H9 (cell line): ENCODE measurements around the gene KLHL2. TPM values are rescaled to one million over a fixed set of nuclear protein-coding genes. Genes with fewer than 3 reads are reported as not detected.

Experiments used
- DNase-seq: peaks from one replicate; pipeline ENCODE4 v3.0.0-alpha.2; 2017
- H2AFZ ChIP-seq: one replicate; pipeline ENCODE4 v1.6.1; 2013; ENCODE audit warnings: mild to moderate bottlenecking, low read length, control low read depth, moderate library complexity
- H2AK5ac ChIP-seq: 2 replicates; pipeline ENCODE4 v1.6.1; 2013; ENCODE audit warnings: low read length, control low read depth, mixed read lengths; ENCODE audit not compliant: insufficient read length
- H2BK120ac ChIP-seq: one replicate; pipeline ENCODE4 v1.6.1; 2013; ENCODE audit warnings: low read depth, mild to moderate bottlenecking, low read length, control low read depth, inconsistent platforms; ENCODE audit not compliant: poor library complexity, severe bottlenecking
- H2BK12ac ChIP-seq: 2 replicates; pipeline ENCODE4 v1.6.1; 2013; ENCODE audit warnings: low read length, control low read depth, mixed read lengths, low read depth; ENCODE audit not compliant: insufficient read length
- H2BK15ac ChIP-seq: 2 replicates; pipeline ENCODE4 v1.6.1; 2013; ENCODE audit warnings: low read depth, low read length, control low read depth
- H2BK20ac ChIP-seq: one replicate; pipeline ENCODE4 v1.6.1; 2013; ENCODE audit warnings: low read depth, mild to moderate bottlenecking, low read length, control low read depth, inconsistent platforms; ENCODE audit not compliant: poor library complexity, severe bottlenecking
- H2BK5ac ChIP-seq: 2 replicates; pipeline ENCODE4 v1.6.1; 2013; ENCODE audit warnings: low read length, control low read depth, mixed read lengths; ENCODE audit not compliant: insufficient read length
- H3K14ac ChIP-seq: 2 replicates; pipeline ENCODE4 v1.6.1; 2013; ENCODE audit warnings: low read length, control low read depth; ENCODE audit not compliant: insufficient read depth
- H3K18ac ChIP-seq: 2 replicates; pipeline ENCODE4 v1.6.1; 2013; ENCODE audit warnings: low read depth, mild to moderate bottlenecking, mixed read lengths, low read length, control low read depth; ENCODE audit not compliant: insufficient read length
- H3K23ac ChIP-seq: 2 replicates; pipeline ENCODE4 v1.6.1; 2013; ENCODE audit warnings: low read length, control low read depth, mixed read lengths, low read depth; ENCODE audit not compliant: insufficient read length
- H3K23me2 ChIP-seq: 2 replicates; pipeline ENCODE4 v1.6.1; 2013; ENCODE audit warnings: low read depth, mild to moderate bottlenecking, mixed read lengths, low read length, control low read depth; ENCODE audit not compliant: insufficient read length, poor library complexity, severe bottlenecking
- H3K27ac ChIP-seq: 2 replicates; pipeline ENCODE4 v1.5.1; 2013; ENCODE audit warnings: low read length, control low read depth, mixed read lengths, low read depth; ENCODE audit not compliant: insufficient read length
- H3K27me3 ChIP-seq: 2 replicates; pipeline ENCODE4 v1.6.1; 2013; ENCODE audit warnings: low read length, control low read depth, inconsistent platforms; ENCODE audit not compliant: insufficient read depth
- H3K4ac ChIP-seq: 2 replicates; pipeline ENCODE4 v1.6.1; 2013; ENCODE audit warnings: low read depth, mild to moderate bottlenecking, control low read depth, inconsistent platforms, low read length, moderate library complexity
- H3K4me1 ChIP-seq: 2 replicates; pipeline ENCODE4 v1.6.1; 2013; ENCODE audit warnings: low read length, control low read depth, inconsistent platforms; ENCODE audit not compliant: insufficient read depth
- H3K4me2 ChIP-seq: 2 replicates; pipeline ENCODE4 v1.6.1; 2013; ENCODE audit warnings: low read length, control low read depth, mixed read lengths; ENCODE audit not compliant: insufficient read length, insufficient read depth
- H3K56ac ChIP-seq: 2 replicates; pipeline ENCODE4 v1.6.1; 2013; ENCODE audit warnings: low read depth, mild to moderate bottlenecking, mixed read lengths, low read length, control low read depth; ENCODE audit not compliant: insufficient read length
- H3K79me1 ChIP-seq: 2 replicates; pipeline ENCODE4 v1.6.1; 2013; ENCODE audit warnings: low read depth, mild to moderate bottlenecking, moderate library complexity, low read length, control low read depth, inconsistent platforms; ENCODE audit not compliant: insufficient read depth, poor library complexity, severe bottlenecking
- H3K79me2 ChIP-seq: 2 replicates; pipeline ENCODE4 v1.6.1; 2013; ENCODE audit warnings: low read length, control low read depth, inconsistent platforms; ENCODE audit not compliant: insufficient read depth
- H3K9ac ChIP-seq: 2 replicates; pipeline ENCODE4 v1.6.1; 2013; ENCODE audit warnings: low read length, control low read depth, mixed read lengths; ENCODE audit not compliant: insufficient read length; ENCODE audit errors: extremely low read depth
- H3K9me3 ChIP-seq: one replicate; pipeline ENCODE4 v1.6.1; 2013; ENCODE audit warnings: low read depth, low read length, inconsistent platforms; ENCODE audit not compliant: control insufficient read depth
- H3T11ph ChIP-seq: one replicate; pipeline ENCODE4 v1.6.1; 2013; ENCODE audit warnings: mild to moderate bottlenecking, low read length, control low read depth, inconsistent platforms
- H4K20me1 ChIP-seq: one replicate; pipeline ENCODE4 v1.6.1; 2013; ENCODE audit not compliant: control insufficient read depth, insufficient read length, insufficient read depth
- H4K5ac ChIP-seq: 2 replicates; pipeline ENCODE4 v1.6.1; 2013; ENCODE audit warnings: low read depth, mild to moderate bottlenecking, mixed read lengths, low read length, control low read depth; ENCODE audit not compliant: insufficient read length
- H4K8ac ChIP-seq: replicated peaks from 2 replicates; pipeline ENCODE4 v1.6.1; 2013; ENCODE audit warnings: low read length, control low read depth, mixed read lengths, low read depth; ENCODE audit not compliant: insufficient read length
- H4K91ac ChIP-seq: 2 replicates; pipeline ENCODE4 v1.6.1; 2013; ENCODE audit warnings: low read depth, mild to moderate bottlenecking, moderate library complexity, mixed read lengths, low read length, control low read depth; ENCODE audit not compliant: insufficient read length
- H3K27ac Mint-ChIP-seq, 3 experiments: 2 replicates in 2 of 3; 3 replicates in 1 of 3; pipeline ENCODE4 v1.8.0; 2020 to 2021; ENCODE audit warnings: mixed read lengths in 3 of 3, mild to moderate bottlenecking in 1 of 3, moderate library complexity in 1 of 3
- H3K27me3 Mint-ChIP-seq: 2 replicates; pipeline ENCODE4 v1.8.0; 2021; ENCODE audit warnings: low read depth, mild to moderate bottlenecking, moderate library complexity, mixed read lengths
- H3K36me3 Mint-ChIP-seq, 3 experiments: 2 replicates in 2 of 3; 3 replicates in 1 of 3; pipeline ENCODE4 v1.8.0; 2020 to 2021; ENCODE audit warnings: low read depth in 3 of 3, mixed read lengths in 3 of 3; ENCODE audit not compliant: insufficient read depth in 1 of 3
- H3K4me1 Mint-ChIP-seq, 2 experiments: 2 replicates each; pipeline ENCODE4 v1.8.0; 2020; ENCODE audit warnings: mixed read lengths in 2 of 2
- H3K4me3 Mint-ChIP-seq, 2 experiments: 2 replicates in 1 of 2; 3 replicates in 1 of 2; pipeline ENCODE4 v1.8.0; 2020 to 2021; ENCODE audit warnings: mild to moderate bottlenecking in 2 of 2, mixed read lengths in 2 of 2, moderate library complexity in 1 of 2
- H3K9me3 Mint-ChIP-seq, 2 experiments: 2 replicates in 1 of 2; 3 replicates in 1 of 2; pipeline ENCODE4 v1.8.0; 2020; ENCODE audit warnings: mild to moderate bottlenecking in 2 of 2, mixed read lengths in 2 of 2, moderate library complexity in 1 of 2
- CTCF ChIP-seq: fragments of 200-600 bp; sonication (generic); conservative IDR thresholded peaks from 3 replicates; pipeline ENCODE4 v1.8.0; 2021; ENCODE audit warnings: antibody characterized with exemption, mild to moderate bottlenecking
- WGBS: extraction: QIAGEN DNeasy Blood & Tissue Kit; methylation state at CpG from one replicate; pipeline ENCODE4 v1.1.7; 2013; ENCODE audit warnings: missing lambda C conversion rate, low lambda C conversion rate, mixed read lengths; ENCODE audit not compliant: insufficient read length; ENCODE audit errors: extremely low coverage; 5-methylcytosine and 5-hydroxymethylcytosine counted together
- total RNA-seq: library from RNA; stranded (reverse); gene quantifications from 2 replicates; pipeline ENCODE4 v1.2.1, GENCODE V29; 2021

The KLHL2 gene
- total RNA-seq, 1 experiment from 2014 or later: 14.3 TPM

GRCh38 chr4:165194368-165194767 lies 13.0 kb upstream of the KLHL2 start:
- H3K27me3 Mint-ChIP-seq: no peaks in the 10 kb centered on the region
- H2AFZ ChIP-seq: no peak overlapping the region
- H3K9me3 Mint-ChIP-seq: no peaks in the 10 kb centered on the region
- no peak overlapping the region for H2BK120ac ChIP-seq
- H2BK5ac ChIP-seq: no peak overlapping the region
- no peaks in the 10 kb centered on the region for H3K36me3 Mint-ChIP-seq
- no peaks in the 10 kb centered on the region for H3K9me3 ChIP-seq
- H3K18ac ChIP-seq: no peak overlapping the region
- no peak for DNase-seq
- H4K5ac ChIP-seq: no peak overlapping the region
- WGBS: no CpG with 5 or more reads among the region's 1 CpG
- no peak overlapping the region for H3K27ac Mint-ChIP-seq
- TF ChIP-seq CTCF: no peak
- H4K8ac ChIP-seq: no peak overlapping the region
- H3K4me1 ChIP-seq: no peaks in the 10 kb centered on the region
- no peak overlapping the region for H3T11ph ChIP-seq
- H3K4me1 Mint-ChIP-seq: no peaks in the 10 kb centered on the region
- H3K56ac ChIP-seq: no peak overlapping the region
- no peak overlapping the region for H3K4me2 ChIP-seq
- no peak overlapping the region for H3K4me3 Mint-ChIP-seq
- no peak overlapping the region for H2BK20ac ChIP-seq
- H3K79me1 ChIP-seq: no peaks in the 10 kb centered on the region
- no peak overlapping the region for H3K27ac ChIP-seq
- no peak overlapping the region for H3K14ac ChIP-seq
- H3K9ac ChIP-seq: no peak overlapping the region
- no peak overlapping the region for H3K4ac ChIP-seq
- no peak overlapping the region for H2AK5ac ChIP-seq
- H3K79me2 ChIP-seq: no peaks in the 10 kb centered on the region
- H4K20me1 ChIP-seq: no peaks in the 10 kb centered on the region
- H3K27me3 ChIP-seq: no peaks in the 10 kb centered on the region
- H3K23me2 ChIP-seq: no peaks in the 10 kb centered on the region
- H3K23ac ChIP-seq: no peak overlapping the region
- no peak overlapping the region for H2BK15ac ChIP-seq
- no peak overlapping the region for H4K91ac ChIP-seq
- no peak overlapping the region for H2BK12ac ChIP-seq
